ENCODE data around the gene CCNE1.

The CCNE1 gene

GRCh38 chr19:29771708-29772414 is 39.9 kb upstream of the CCNE1 start:
- Histone ChIP-seq H3K4me2 (no peak overlapping the region), H3K9me3 (replicated peaks in 1 of 11) (no peaks in the 10 kb centered on the region), H3K27me3 (no peaks in the 10 kb centered on the region), H4K20me1 (no peaks in the 10 kb centered on the region), H3K4me3 (no peak overlapping the region), H3K9ac (no peak overlapping the region), H3K27ac (no peak overlapping the region), H3K36me3 (no peaks in the 10 kb centered on the region), H3K4me1 (peaks cover 0 to 7% (median 0%) of the 10 kb centered on the region in 10 experiments; a peak in 3 of 20 replicates)
- no peak for TF ChIP-seq Cebpa-rat (IDR thresholded peaks at IDR 0.05)

- no peaks in the 10 kb centered on the region for H3K27me3 ChIP-seq
- no peak overlapping the region for H3K4me3 ChIP-seq
- no peak overlapping the region for H3K9ac ChIP-seq
- no peaks in the 10 kb centered on the region for H3K9me3 ChIP-seq (replicated peaks in 1 of 11)
- no peak overlapping the region for H3K4me2 ChIP-seq
- H4K20me1 ChIP-seq: no peaks in the 10 kb centered on the region
- no peaks in the 10 kb centered on the region for H3K36me3 ChIP-seq
- TF ChIP-seq Cebpa-rat (IDR thresholded peaks at IDR 0.05): no peak
- H3K4me1 ChIP-seq: peaks cover 0 to 7% (median 0%) of the 10 kb centered on the region in 10 experiments; a peak in 2 of 20 replicates
- H3K27ac ChIP-seq: no peak overlapping the region
Observed at GRCh38 chr19:29772696-29773095, 39.1 kb upstream of the CCNE1 start.

- H3K9ac ChIP-seq: no peak overlapping the region
- no peaks in the 10 kb centered on the region for H3K36me3 ChIP-seq
- no peak overlapping the region for H3K27ac ChIP-seq
- H3K4me1 ChIP-seq: peaks cover 0 to 9% (median 0%) of the 10 kb centered on the region in 10 experiments; a peak in 3 of 20 replicates
- no peaks in the 10 kb centered on the region for H3K9me3 ChIP-seq (replicated peaks in 1 of 11)
- no peak for TF ChIP-seq Cebpa-rat (IDR thresholded peaks at IDR 0.05)
- no peaks in the 10 kb centered on the region for H3K27me3 ChIP-seq
- H3K4me2 ChIP-seq: no peak overlapping the region
- no peak overlapping the region for H3K4me3 ChIP-seq
- H4K20me1 ChIP-seq: no peaks in the 10 kb centered on the region
Observed at GRCh38 chr19:29773141-29773540, 38.6 kb upstream of the CCNE1 start.

DNA sequence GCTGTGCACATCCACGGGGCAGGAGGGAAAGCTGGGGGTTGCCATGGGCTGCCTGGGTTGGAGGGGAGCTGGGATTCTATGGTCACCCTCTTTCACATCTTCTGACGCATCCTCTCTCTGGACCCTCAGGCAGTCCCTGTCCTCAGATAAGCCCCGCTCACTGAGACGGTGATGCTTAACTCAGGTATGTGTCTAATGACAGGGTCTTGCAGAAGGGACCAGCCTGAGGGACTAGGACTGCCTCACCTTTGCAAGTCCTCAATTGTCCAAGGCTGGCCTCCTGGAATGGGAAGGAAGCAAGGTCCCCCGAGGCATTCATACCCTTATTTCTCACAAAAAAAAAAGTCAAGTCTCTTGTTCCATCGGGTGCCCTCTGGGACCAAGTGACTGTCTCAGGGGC is 37.7 kb upstream of the CCNE1 start:
- H3K9me3 ChIP-seq (replicated peaks in 1 of 11): no peaks in the 10 kb centered on the region
- no peak for TF ChIP-seq Cebpa-rat (IDR thresholded peaks at IDR 0.05)
- H4K20me1 ChIP-seq: no peaks in the 10 kb centered on the region
- H3K27ac ChIP-seq: no peak overlapping the region
- no peaks in the 10 kb centered on the region for H3K27me3 ChIP-seq
- no peak overlapping the region for H3K4me3 ChIP-seq
- peaks cover 0 to 13% (median 0%) of the 10 kb centered on the region in 10 experiments; a peak in 3 of 20 replicates for H3K4me1 ChIP-seq
- H3K9ac ChIP-seq: no peak overlapping the region
- H3K4me2 ChIP-seq: no peak overlapping the region
- no peaks in the 10 kb centered on the region for H3K36me3 ChIP-seq

DNA sequence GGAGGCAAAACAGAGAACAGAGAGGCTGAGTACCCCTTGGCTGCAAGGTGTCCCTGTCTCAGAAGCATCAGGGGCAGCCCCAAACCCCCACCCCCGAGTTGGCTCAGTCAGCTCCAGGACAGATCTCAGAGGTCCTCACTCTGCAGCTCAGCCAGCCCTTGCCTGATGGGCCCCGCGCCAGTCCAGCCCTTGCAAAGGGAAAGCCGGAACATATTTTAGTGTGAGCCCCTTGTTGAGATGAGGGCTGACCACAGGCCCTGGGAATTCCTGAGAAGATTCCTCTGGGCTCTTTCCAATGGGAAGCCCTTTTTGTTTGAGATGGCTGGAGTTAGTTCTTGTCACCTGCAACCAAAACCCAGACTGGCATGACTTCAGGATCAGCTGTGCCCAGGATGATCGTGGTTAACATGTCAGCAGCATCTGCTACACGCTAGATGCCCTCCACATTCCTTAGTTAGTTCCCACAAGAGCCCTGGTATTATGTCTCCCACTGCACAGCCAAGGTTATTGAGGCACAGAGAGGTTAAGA is 33.9 kb upstream of the CCNE1 start:
- Histone ChIP-seq H3K4me1 (peaks cover 0 to 6% (median 0%) of the 10 kb centered on the region in 10 experiments; a peak in 3 of 20 replicates), H4K20me1 (no peaks in the 10 kb centered on the region), H3K36me3 (no peaks in the 10 kb centered on the region), H3K27ac (no peak overlapping the region), H3K4me2 (no peak overlapping the region), H3K27me3 (no peaks in the 10 kb centered on the region), H3K9ac (no peak overlapping the region), H3K9me3 (replicated peaks in 1 of 11) (no peaks in the 10 kb centered on the region), H3K4me3 (no peak overlapping the region)
- TF ChIP-seq Cebpa-rat (IDR thresholded peaks at IDR 0.05): no peak

- no peaks in the 10 kb centered on the region for H3K9me3 ChIP-seq (replicated peaks in 1 of 11)
Observed at GRCh38 chr19:29779921-29780320, 31.9 kb upstream of the CCNE1 start.

GRCh38 chr19:29781386-29782259 is 30.2 kb upstream of the CCNE1 start:
- H3K9me3 ChIP-seq (replicated peaks in 1 of 11): no peaks in the 10 kb centered on the region
- no peaks in the 10 kb centered on the region for H3K27me3 ChIP-seq
- peaks cover 0 to 10% (median 6%) of the 10 kb centered on the region in 10 experiments; a peak in 6 of 20 replicates for H3K4me1 ChIP-seq
- H3K36me3 ChIP-seq: no peaks in the 10 kb centered on the region
- H3K4me2 ChIP-seq: no peak overlapping the region
- H3K27ac ChIP-seq: no peak overlapping the region
- no peaks in the 10 kb centered on the region for H4K20me1 ChIP-seq
- no peak overlapping the region for H3K4me3 ChIP-seq
- no peak overlapping the region for H3K9ac ChIP-seq
- TF ChIP-seq Cebpa-rat (IDR thresholded peaks at IDR 0.05): no peak

More at GRCh38 chr19:29779921-29780320, 31.9 kb upstream of the CCNE1 start:
- Histone ChIP-seq H3K4me2 (no peak overlapping the region; a peak in 1 of 22 replicates), H3K27ac (no peak overlapping the region), H3K9ac (no peak overlapping the region), H3K4me1 (peaks cover 0 to 6% (median 0%) of the 10 kb centered on the region in 10 experiments; a peak in 3 of 20 replicates), H3K4me3 (no peak overlapping the region), H3K27me3 (no peaks in the 10 kb centered on the region), H3K36me3 (no peaks in the 10 kb centered on the region), H4K20me1 (no peaks in the 10 kb centered on the region)
- TF ChIP-seq Cebpa-rat (IDR thresholded peaks at IDR 0.05): no peak

DNA sequence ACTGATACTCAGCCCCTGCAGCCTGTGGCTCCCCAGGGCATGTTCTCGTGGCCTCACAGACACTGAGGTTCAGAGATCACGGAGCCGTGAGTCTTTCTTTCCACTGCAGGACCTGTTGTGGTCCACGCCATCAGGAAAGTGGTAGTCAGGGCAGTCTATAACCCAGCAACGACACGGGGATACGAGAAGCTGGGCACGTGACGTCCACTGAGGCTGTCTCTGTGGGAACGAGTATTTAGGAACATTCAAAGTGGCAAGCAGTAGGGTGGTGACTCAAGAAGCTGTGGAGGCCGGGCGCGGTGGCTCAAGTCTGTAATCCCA is 29.6 kb upstream of the CCNE1 start:
- Histone ChIP-seq H3K36me3 (no peaks in the 10 kb centered on the region), H3K27ac (no peak overlapping the region), H4K20me1 (no peaks in the 10 kb centered on the region), H3K4me1 (peaks cover 0 to 10% (median 6%) of the 10 kb centered on the region in 10 experiments; a peak in 6 of 20 replicates), H3K4me2 (no peak overlapping the region), H3K27me3 (no peaks in the 10 kb centered on the region), H3K4me3 (no peak overlapping the region), H3K9ac (no peak overlapping the region), H3K9me3 (replicated peaks in 1 of 11) (no peaks in the 10 kb centered on the region)
- no peak for TF ChIP-seq Cebpa-rat (IDR thresholded peaks at IDR 0.05)

- no peaks in the 10 kb centered on the region for H3K9me3 ChIP-seq (replicated peaks in 1 of 11)
- H4K20me1 ChIP-seq: no peaks in the 10 kb centered on the region
- H3K4me3 ChIP-seq: no peak overlapping the region
- H3K36me3 ChIP-seq: no peaks in the 10 kb centered on the region
- peaks cover 0 to 10% (median 6%) of the 10 kb centered on the region in 10 experiments; a peak in 6 of 20 replicates for H3K4me1 ChIP-seq
- TF ChIP-seq Cebpa-rat (IDR thresholded peaks at IDR 0.05): no peak
- H3K4me2 ChIP-seq: no peak overlapping the region
- no peaks in the 10 kb centered on the region for H3K27me3 ChIP-seq
- no peak overlapping the region for H3K9ac ChIP-seq
- H3K27ac ChIP-seq: no peak overlapping the region
Observed at GRCh38 chr19:29783627-29784190, 28.1 kb upstream of the CCNE1 start.

Measured in BLaER1 treated with 17β-estradiol and CSF1 and Interleukin-3, amounts not matched to agents 10 nM and 100 nM (cell line).